IMR-90 (cell line): Measurements from ENCODE around the gene MGLL. TPM values are rescaled to one million over a fixed set of nuclear protein-coding genes. Genes with fewer than 3 reads are reported as not detected.

Experiments
- ATAC-seq: fragments of 200-7000 bp; cut with Tn5 transposase; 2 replicates; pipeline ENCODE4 v1.9.1; 2020; ENCODE audit warnings: low read depth, mild to moderate bottlenecking, moderate library complexity
- BruUV-seq: library from RNA; stranded (reverse); fragments of 400-500 nt; replicated peaks from 2 replicates; lab custom pipeline; 2021; lab: Mats Ljungman, UMichigan
- CTCF ChIA-PET: fragments of 300-600 bp; formaldehyde crosslinking; extraction: SDS; loops from one replicate; lab custom pipeline; 2021; ENCODE audit warnings: antibody characterized with exemption; lab: Yijun Ruan, JAX
- POLR2A ChIA-PET: fragments of 300-600 bp; sonication (Branson Sonifier 250); formaldehyde crosslinking; loops from one replicate; lab custom pipeline; 2022; ENCODE audit warnings: antibody characterized with exemption; ENCODE audit not compliant: unreplicated experiment; lab: Charles Lee
- DNase-seq: peaks from one replicate; pipeline ENCODE4 v3.0.0; 2013
- H2AFZ ChIP-seq: replicated peaks from 2 replicates; pipeline ENCODE3; 2013; ENCODE audit warnings: low read length, mild to moderate bottlenecking; ENCODE audit not compliant: poor library complexity
- H2AK5ac ChIP-seq: 2 replicates; pipeline ENCODE4 v1.6.1; 2013; ENCODE audit warnings: low read depth, low read length, inconsistent platforms
- H2AK9ac ChIP-seq: replicated peaks from 2 replicates; pipeline ENCODE3; 2013; ENCODE audit warnings: mild to moderate bottlenecking, low read depth, low read length, moderate library complexity; ENCODE audit not compliant: poor library complexity
- H2BK120ac ChIP-seq: 2 replicates; pipeline ENCODE4 v1.6.1; 2013; ENCODE audit warnings: low read depth, low read length, inconsistent platforms
- H2BK15ac ChIP-seq: 3 replicates; pipeline ENCODE4 v1.6.1; 2013; ENCODE audit warnings: low read depth, low read length, inconsistent platforms
- H2BK20ac ChIP-seq: 2 replicates; pipeline ENCODE4 v1.6.1; 2013; ENCODE audit warnings: low read depth, mild to moderate bottlenecking, inconsistent platforms, low read length, moderate library complexity
- H2BK5ac ChIP-seq: 2 replicates; pipeline ENCODE4 v1.6.1; 2013; ENCODE audit warnings: mild to moderate bottlenecking, low read depth, low read length, inconsistent platforms; ENCODE audit not compliant: poor library complexity, severe bottlenecking
- H3K14ac ChIP-seq: replicated peaks from 2 replicates; pipeline ENCODE4 v1.6.1; 2013; ENCODE audit warnings: low read depth, low read length, inconsistent platforms
- H3K18ac ChIP-seq: 2 replicates; pipeline ENCODE4 v1.6.1; 2013; ENCODE audit warnings: low read depth, low read length, control low read depth
- H3K23ac ChIP-seq: 2 replicates; pipeline ENCODE4 v1.6.1; 2013; ENCODE audit warnings: low read depth, low read length, inconsistent platforms
- H3K27ac ChIP-seq: 2 replicates; pipeline ENCODE4 v1.5.1; 2013; ENCODE audit warnings: mild to moderate bottlenecking, control low read depth, low read length; ENCODE audit not compliant: insufficient read depth
- H3K27me3 ChIP-seq: 2 replicates; pipeline ENCODE4 v1.6.1; 2013; ENCODE audit warnings: low read length; ENCODE audit not compliant: control insufficient read depth, insufficient read depth
- H3K36me3 ChIP-seq: 2 replicates; pipeline ENCODE4 v1.6.1; 2013; ENCODE audit warnings: low read length, mixed read lengths; ENCODE audit not compliant: control insufficient read depth, insufficient read depth
- H3K4ac ChIP-seq: 2 replicates; pipeline ENCODE4 v1.6.1; 2013; ENCODE audit warnings: low read depth, low read length, inconsistent platforms
- H3K4me1 ChIP-seq: 2 replicates; pipeline ENCODE4 v1.6.1; 2013; ENCODE audit warnings: low read length, mixed read lengths; ENCODE audit not compliant: control insufficient read depth, insufficient read depth
- H3K4me2 ChIP-seq: 2 replicates; pipeline ENCODE4 v1.6.1; 2013; ENCODE audit warnings: low read depth, mild to moderate bottlenecking, control low read depth, low read length, moderate library complexity
- H3K4me3 ChIP-seq: 2 replicates; pipeline ENCODE4 v1.5.1; 2013; ENCODE audit warnings: low read depth, mild to moderate bottlenecking, control low read depth, low read length, moderate library complexity; ENCODE audit not compliant: insufficient read depth
- H3K56ac ChIP-seq: 2 replicates; pipeline ENCODE4 v1.6.1; 2013; ENCODE audit warnings: low read length, inconsistent platforms; ENCODE audit not compliant: insufficient read depth; ENCODE audit errors: extremely low read depth
- H3K79me1 ChIP-seq, 2 experiments: 2 replicates each; pipeline ENCODE4 v1.6.1; 2013; ENCODE audit warnings: low read length in 2 of 2, inconsistent platforms in 1 of 2, low read depth in 1 of 2
- H3K9ac ChIP-seq: 2 replicates; pipeline ENCODE4 v1.6.1; 2013; ENCODE audit warnings: low read depth, low read length, control low read depth
- H3K9me1 ChIP-seq: 2 replicates; pipeline ENCODE4 v1.6.1; 2013; ENCODE audit warnings: low read length, inconsistent platforms; ENCODE audit not compliant: insufficient read depth
- H3K9me3 ChIP-seq: 2 replicates; pipeline ENCODE4 v1.6.1; 2013; ENCODE audit warnings: low read length; ENCODE audit not compliant: control insufficient read depth, insufficient read depth
- H4K20me1 ChIP-seq: 2 replicates; pipeline ENCODE4 v1.6.1; 2013; ENCODE audit warnings: low read length, inconsistent platforms; ENCODE audit not compliant: insufficient read depth
- H4K5ac ChIP-seq: 2 replicates; pipeline ENCODE4 v1.6.1; 2013; ENCODE audit warnings: mild to moderate bottlenecking, low read depth, low read length, control low read depth
- H4K8ac ChIP-seq, 2 experiments: 2 replicates each; pipeline ENCODE4 v1.6.1; 2013; ENCODE audit warnings: low read depth in 2 of 2, low read length in 2 of 2, control low read depth in 1 of 2, inconsistent platforms in 1 of 2
- H4K91ac ChIP-seq: 2 replicates; pipeline ENCODE4 v1.6.1; 2013; ENCODE audit warnings: low read depth, low read length, inconsistent platforms; ENCODE audit not compliant: insufficient read depth
- BHLHE40 ChIP-seq: fragments of 150-350 bp; IDR thresholded peaks from 2 replicates; pipeline ENCODE4 v1.6.1; 2016; ENCODE audit warnings: mild to moderate bottlenecking, low read depth, low read length
- CEBPB ChIP-seq: IDR thresholded peaks from 2 replicates; pipeline ENCODE4 v1.6.1; 2012; ENCODE audit warnings: low read depth, low read length, improper control_type of control experiment
- CHD1 ChIP-seq: IDR thresholded peaks from 2 replicates; pipeline ENCODE4 v1.6.1; 2012; ENCODE audit warnings: low read depth, low read length, improper control_type of control experiment
- MAZ ChIP-seq: IDR thresholded peaks from 2 replicates; pipeline ENCODE4 v1.6.1; 2012; ENCODE audit warnings: low read depth, mild to moderate bottlenecking, low read length, improper control_type of control experiment, moderate library complexity, borderline replicate concordance
- NFE2L2 ChIP-seq: fragments of 150-350 bp; IDR thresholded peaks from 2 replicates; pipeline ENCODE4 v1.6.1; 2016; ENCODE audit warnings: low read depth, mild to moderate bottlenecking, low read length
- POLR2A ChIP-seq: IDR thresholded peaks from 2 replicates; pipeline ENCODE4 v1.6.1; 2012; ENCODE audit warnings: mild to moderate bottlenecking, low read depth, low read length
- RAD21 ChIP-seq: IDR thresholded peaks from 2 replicates; pipeline ENCODE4 v1.6.1; 2012; ENCODE audit warnings: low read length, improper control_type of control experiment
- RFX5 ChIP-seq: IDR thresholded peaks from 2 replicates; pipeline ENCODE4 v1.8.0; 2012; ENCODE audit warnings: low read depth, mild to moderate bottlenecking, low read length, moderate library complexity
- USF2 ChIP-seq: fragments of 150-350 bp; IDR thresholded peaks from 2 replicates; pipeline ENCODE4 v1.6.1; 2017; ENCODE audit warnings: mild to moderate bottlenecking, antibody characterized with exemption, low read length, low read depth
- WGBS, 2 experiments: methylation state at CpG; one replicate each; pipeline versions ENCODE4 v1.1.5 to v1.1.7; 2013; ENCODE audit warnings: missing lambda C conversion rate in 2 of 2; ENCODE audit not compliant: insufficient read length in 1 of 2; ENCODE audit errors: extremely low coverage in 2 of 2; 5-methylcytosine and 5-hydroxymethylcytosine counted together
- dilution Hi-C: fragments of 300-500 bp; cut with HindIII; formaldehyde crosslinking; loops from one replicate; pipeline ENCODE4 v1.14.3; 2018; ENCODE audit warnings: low sequenced_read_pairs; ENCODE audit not compliant: unreplicated experiment
- in situ Hi-C: fragments of 300-500 bp; cut with MboI; formaldehyde crosslinking; loops from 3 replicates; pipeline ENCODE4 v1.14.3; 2019; ENCODE audit warnings: low sequenced_read_pairs, inconsistent platforms, mixed read lengths
- intact Hi-C: fragments of 100-400 bp; cut with micrococcal nuclease; formaldehyde crosslinking; loops from 2 replicates; pipeline ENCODE4 v1.10.0; 2022
- polyA plus RNA-seq, 3 experiments: library from polyadenylated mRNA; depleted of rRNA; stranded (reverse); fragments of >200 nt; gene quantifications; 2 replicates each; pipeline ENCODE4 v1.2.3, GENCODE V29; 2012; ENCODE audit warnings: low replicate concordance in 1 of 3
- total RNA-seq: library from RNA; depleted of rRNA; stranded (reverse); fragments of >200 nt; gene quantifications from 2 replicates; pipeline ENCODE4 v1.2.3, GENCODE V29; 2012
- TF ChIP-seq, protein P1 (sequence below): fragments of 150-350 bp; IDR thresholded peaks from 2 replicates; pipeline ENCODE4 v1.6.1; 2016; ENCODE audit warnings: low read depth, mild to moderate bottlenecking, low read length, moderate library complexity, borderline replicate concordance
- TF ChIP-seq, protein P2 (sequence below): conservative IDR thresholded peaks from 2 replicates; pipeline ENCODE4 v1.5.1; 2012; ENCODE audit warnings: mild to moderate bottlenecking, low read depth, low read length, improper control_type of control experiment

Gene MGLL
- total and polyA plus RNA-seq, 2 of the 4 experiments (the other 2 are of a cell fraction): 23.7 to 60.6 TPM

DNA sequence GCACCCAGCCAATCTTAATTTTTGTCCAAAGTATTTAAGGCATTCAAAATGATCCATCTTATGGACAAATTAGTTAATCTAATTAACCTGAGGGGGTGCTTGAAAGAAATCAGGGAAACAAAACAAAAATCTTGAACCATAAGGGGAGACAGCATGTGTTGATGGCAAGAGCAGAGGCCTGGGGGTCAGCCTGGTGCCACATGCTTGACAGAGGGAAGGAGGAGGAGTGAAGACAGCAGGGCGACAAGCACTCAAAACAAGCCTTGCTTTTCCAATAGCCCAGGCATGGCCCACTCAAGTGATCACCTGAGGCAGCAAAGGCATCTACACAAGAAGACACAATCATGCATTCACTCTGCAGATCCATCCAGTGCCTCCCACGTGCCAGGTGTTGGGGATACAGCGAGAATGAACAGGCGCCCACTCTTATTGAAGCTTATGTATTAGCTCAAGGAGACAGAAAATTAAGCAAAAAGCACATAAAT is 25.0 kb upstream of the MGLL start (continued):
- TF ChIP-seq, protein P1, sequence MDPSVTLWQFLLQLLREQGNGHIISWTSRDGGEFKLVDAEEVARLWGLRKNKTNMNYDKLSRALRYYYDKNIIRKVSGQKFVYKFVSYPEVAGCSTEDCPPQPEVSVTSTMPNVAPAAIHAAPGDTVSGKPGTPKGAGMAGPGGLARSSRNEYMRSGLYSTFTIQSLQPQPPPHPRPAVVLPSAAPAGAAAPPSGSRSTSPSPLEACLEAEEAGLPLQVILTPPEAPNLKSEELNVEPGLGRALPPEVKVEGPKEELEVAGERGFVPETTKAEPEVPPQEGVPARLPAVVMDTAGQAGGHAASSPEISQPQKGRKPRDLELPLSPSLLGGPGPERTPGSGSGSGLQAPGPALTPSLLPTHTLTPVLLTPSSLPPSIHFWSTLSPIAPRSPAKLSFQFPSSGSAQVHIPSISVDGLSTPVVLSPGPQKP: no peak
- TF ChIP-seq NFE2L2 (no peak), RAD21 (no peak), MAZ (no peak)

DNA sequence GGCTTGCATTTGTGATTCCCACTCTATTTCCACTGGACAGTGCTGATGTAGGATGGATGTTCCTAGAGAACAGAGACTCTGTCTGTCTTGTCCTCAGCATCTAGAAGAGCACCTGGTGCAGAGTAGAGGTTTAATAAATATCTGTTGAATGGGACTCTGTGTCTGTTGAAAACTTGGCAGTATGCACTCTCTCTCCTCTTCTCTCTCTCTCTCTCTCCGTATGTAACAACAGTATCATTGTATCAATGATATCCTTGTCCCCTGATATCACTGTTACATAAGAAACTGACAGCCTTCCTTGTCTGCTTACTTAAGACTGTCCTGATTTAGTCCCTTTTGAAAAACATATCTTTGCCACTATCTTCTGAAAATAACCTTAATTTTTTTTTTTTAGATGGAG is 24.3 kb upstream of the MGLL start:
- WGBS, 2 experiments: 43% methylated on average over 1 of the region's 1 CpG; no CpG with 5 or more reads in 1 of the 2 experiments
- H2BK20ac ChIP-seq: no peak overlapping the region
- no peak overlapping the region for H2BK120ac ChIP-seq
- H3K56ac ChIP-seq: no peak overlapping the region
- no peak overlapping the region for H3K9ac ChIP-seq
- no peak for TF ChIP-seq CEBPB
- no peak for TF ChIP-seq RAD21
- no peak for TF ChIP-seq CHD1
- TF ChIP-seq MAZ: no peak
- TF ChIP-seq, protein P1: no peak
- no peak for TF ChIP-seq RFX5
- TF ChIP-seq, protein P2, sequence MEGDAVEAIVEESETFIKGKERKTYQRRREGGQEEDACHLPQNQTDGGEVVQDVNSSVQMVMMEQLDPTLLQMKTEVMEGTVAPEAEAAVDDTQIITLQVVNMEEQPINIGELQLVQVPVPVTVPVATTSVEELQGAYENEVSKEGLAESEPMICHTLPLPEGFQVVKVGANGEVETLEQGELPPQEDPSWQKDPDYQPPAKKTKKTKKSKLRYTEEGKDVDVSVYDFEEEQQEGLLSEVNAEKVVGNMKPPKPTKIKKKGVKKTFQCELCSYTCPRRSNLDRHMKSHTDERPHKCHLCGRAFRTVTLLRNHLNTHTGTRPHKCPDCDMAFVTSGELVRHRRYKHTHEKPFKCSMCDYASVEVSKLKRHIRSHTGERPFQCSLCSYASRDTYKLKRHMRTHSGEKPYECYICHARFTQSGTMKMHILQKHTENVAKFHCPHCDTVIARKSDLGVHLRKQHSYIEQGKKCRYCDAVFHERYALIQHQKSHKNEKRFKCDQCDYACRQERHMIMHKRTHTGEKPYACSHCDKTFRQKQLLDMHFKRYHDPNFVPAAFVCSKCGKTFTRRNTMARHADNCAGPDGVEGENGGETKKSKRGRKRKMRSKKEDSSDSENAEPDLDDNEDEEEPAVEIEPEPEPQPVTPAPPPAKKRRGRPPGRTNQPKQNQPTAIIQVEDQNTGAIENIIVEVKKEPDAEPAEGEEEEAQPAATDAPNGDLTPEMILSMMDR: no peak
- no peak for TF ChIP-seq USF2
- no peak for TF ChIP-seq POLR2A
- no peak for TF ChIP-seq BHLHE40
- no peak overlapping the region for H2AK5ac ChIP-seq
- H4K5ac ChIP-seq: no peak overlapping the region
- in situ Hi-C loops: no loop called here
- H2BK15ac ChIP-seq: no peak overlapping the region
- H4K91ac ChIP-seq: no peak overlapping the region
- no peak overlapping the region for H3K14ac ChIP-seq
- H3K79me1 ChIP-seq: no peaks in the 10 kb centered on the region
- H3K4me2 ChIP-seq: no peak overlapping the region
- H3K27me3 ChIP-seq: peaks cover 47% of the 10 kb centered on the region
- H3K4me1 ChIP-seq: no peaks in the 10 kb centered on the region
- no peak overlapping the region for H2AFZ ChIP-seq
- no TSS peak for BruUV-seq
- no peak overlapping the region for H2AK9ac ChIP-seq
- no peak overlapping the region for H3K4ac ChIP-seq
- dilution Hi-C loops: no loop called here
- POLR2A ChIA-PET: no interaction called here
- H2BK5ac ChIP-seq: no peak overlapping the region
- no peak overlapping the region for H4K8ac ChIP-seq
- no peak for ATAC-seq
- no peak overlapping the region for H3K27ac ChIP-seq
- H3K4me3 ChIP-seq: no peak overlapping the region
- no peaks in the 10 kb centered on the region for H3K36me3 ChIP-seq
- no peak for DNase-seq
- H3K18ac ChIP-seq: no peak overlapping the region
- no peaks in the 10 kb centered on the region for H3K9me3 ChIP-seq
- no peak overlapping the region for H3K23ac ChIP-seq
- intact Hi-C loops: no loop called here
- no peaks in the 10 kb centered on the region for H3K9me1 ChIP-seq
- no peaks in the 10 kb centered on the region for H4K20me1 ChIP-seq
- CTCF ChIA-PET: no interaction called here
